Type B pancreatic cell (in vitro differentiated cells): ENCODE measurements around the gene POLL. TPM values are rescaled to one million over a fixed set of nuclear protein-coding genes. Genes with fewer than 3 reads are reported as not detected.
A peak's percentile ranks its signal among the peaks of the same experiment; 100 is the strongest.

Experiments
- DNase-seq: peaks from one replicate; pipeline ENCODE4 v3.0.0; 2021; ENCODE audit warnings: mixed read lengths; ENCODE audit not compliant: unreplicated experiment; ENCODE audit errors: extremely low spot score
- H3K27ac Mint-ChIP-seq: 2 replicates; pipeline ENCODE4 v1.8.0; 2021; ENCODE audit warnings: mild to moderate bottlenecking, mixed read lengths
- H3K27me3 Mint-ChIP-seq: 2 replicates; pipeline ENCODE4 v1.8.0; 2021; ENCODE audit warnings: mixed read lengths
- H3K36me3 Mint-ChIP-seq: 2 replicates; pipeline ENCODE4 v1.8.0; 2021; ENCODE audit warnings: mixed read lengths
- H3K4me1 Mint-ChIP-seq: one replicate; pipeline ENCODE4 v1.8.0; 2021; ENCODE audit warnings: mixed read lengths; ENCODE audit not compliant: unreplicated experiment
- H3K4me3 Mint-ChIP-seq: 2 replicates; pipeline ENCODE4 v1.8.0; 2021; ENCODE audit warnings: mild to moderate bottlenecking, mixed read lengths
- H3K9me3 Mint-ChIP-seq: 2 replicates; pipeline ENCODE4 v1.8.0; 2021; ENCODE audit warnings: mixed read lengths
- CTCF ChIP-seq: fragments of 200-600 bp; sonication (generic); conservative IDR thresholded peaks from 2 replicates; pipeline ENCODE4 v1.5.0; 2021; ENCODE audit warnings: antibody characterized with exemption, mild to moderate bottlenecking
- total RNA-seq: library from RNA; stranded (reverse); gene quantifications from 2 replicates; pipeline ENCODE4 v1.2.1, GENCODE V29; 2021; ENCODE audit warnings: low replicate concordance

The POLL gene
- total RNA-seq, 1 donor from 2014 or later: 39.3 TPM

DNA sequence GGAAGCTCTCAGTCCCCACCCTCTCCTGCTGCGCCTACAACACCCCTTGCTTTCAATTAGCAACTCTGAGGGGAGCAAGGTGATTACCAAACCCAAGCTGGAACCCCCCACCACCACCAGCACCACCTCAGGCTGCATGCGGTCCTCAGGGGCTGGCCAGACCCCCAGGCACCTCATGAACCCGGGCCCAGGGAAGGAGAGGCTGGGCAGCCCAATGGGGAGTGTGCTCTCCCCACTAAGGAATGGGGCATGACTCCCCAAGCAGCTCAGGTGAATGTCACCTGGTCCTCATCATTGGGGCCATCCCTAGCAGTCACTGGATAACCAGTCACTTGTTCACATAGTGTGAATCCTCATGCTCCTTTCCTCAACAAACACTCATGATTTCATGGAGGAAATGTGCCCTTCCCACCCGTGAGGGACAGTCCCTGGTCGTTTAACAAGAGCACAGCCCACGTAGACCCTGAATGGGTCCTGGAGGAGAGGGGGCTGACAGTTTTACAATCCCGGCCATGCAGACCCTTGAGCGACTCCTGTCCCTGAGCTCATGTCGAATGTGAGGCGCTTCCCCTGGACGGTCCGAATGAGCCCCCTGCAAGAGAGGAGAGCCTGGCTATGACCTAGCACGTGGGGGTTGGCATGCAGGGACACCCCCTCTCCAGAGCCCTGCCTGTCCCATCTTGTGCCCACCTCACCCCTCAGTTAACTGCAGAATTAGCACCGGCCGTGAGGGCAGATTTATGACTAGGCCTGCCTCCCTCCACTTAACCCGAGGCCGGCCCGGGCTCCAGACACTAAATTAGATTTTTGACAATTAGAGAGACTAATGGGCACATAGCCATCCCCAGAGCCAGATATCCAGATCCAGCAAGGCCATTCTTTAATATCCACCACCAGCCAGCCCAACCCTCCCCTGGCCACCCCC lies 29.1 kb downstream of the POLL start:
- Mint-ChIP-seq H3K4me1 (peaks cover 30% of the 10 kb centered on the region), H3K9me3 (no peaks in the 10 kb centered on the region), H3K27me3 (peaks cover 18% of the 10 kb centered on the region), H3K27ac (no peak overlapping the region), H3K4me3 (no peak overlapping the region), H3K36me3 (peaks cover 16% of the 10 kb centered on the region)
- no peak for TF ChIP-seq CTCF
- peak; percentile 42 for DNase-seq

GRCh38 chr10:101558204-101558603 lies 29.9 kb downstream of the POLL start:
- no peak overlapping the region for H3K4me3 Mint-ChIP-seq
- peak; percentile 37 for DNase-seq
- peaks cover 16% of the 10 kb centered on the region for H3K36me3 Mint-ChIP-seq
- peaks cover 10% of the 10 kb centered on the region for H3K27me3 Mint-ChIP-seq
- H3K4me1 Mint-ChIP-seq: peaks cover 25% of the 10 kb centered on the region
- peak overlapping the region; percentile 21 for H3K27ac Mint-ChIP-seq
- H3K9me3 Mint-ChIP-seq: no peaks in the 10 kb centered on the region
- no peak for TF ChIP-seq CTCF

DNA sequence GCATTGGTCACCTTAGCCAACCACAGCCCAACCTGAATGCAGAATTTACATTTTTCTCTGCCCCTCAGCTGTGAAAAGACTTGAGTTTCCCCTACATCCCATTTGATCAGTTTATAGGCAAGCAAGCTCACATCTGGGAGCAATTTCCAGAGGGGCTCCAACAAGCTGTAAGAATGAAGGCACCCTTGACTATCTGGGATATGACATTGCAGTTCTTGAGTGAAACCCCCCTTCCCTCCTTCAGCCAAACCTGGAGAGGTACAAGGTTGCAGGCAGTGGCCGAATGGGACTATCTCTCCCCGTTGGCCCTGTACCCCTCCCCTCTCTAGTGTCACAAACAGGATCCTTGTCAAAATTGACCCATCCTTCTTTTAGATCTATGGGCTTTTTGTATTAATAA lies 30.5 kb downstream of the POLL start:
- Mint-ChIP-seq H3K4me3 (no peak overlapping the region), H3K36me3 (peaks cover 21% of the 10 kb centered on the region), H3K27ac (no peak overlapping the region)

GRCh38 chr10:101552442-101552841 lies 35.6 kb downstream of the POLL start:
- Mint-ChIP-seq H3K9me3 (no peaks in the 10 kb centered on the region), H3K4me3 (no peak overlapping the region), H3K36me3 (peaks cover 34% of the 10 kb centered on the region), H3K27me3 (no peaks in the 10 kb centered on the region), H3K4me1 (peaks cover 3% of the 10 kb centered on the region), H3K27ac (no peak overlapping the region)
- no peak for DNase-seq
- no peak for TF ChIP-seq CTCF

More for the DNA sequence above, 30.5 kb downstream of the POLL start:
- Mint-ChIP-seq H3K27me3 (peaks cover 5% of the 10 kb centered on the region), H3K4me1 (peaks cover 25% of the 10 kb centered on the region), H3K9me3 (no peaks in the 10 kb centered on the region)
- peak; percentile 39 for DNase-seq
- no peak for TF ChIP-seq CTCF

- no peak overlapping the region for H3K4me3 Mint-ChIP-seq
- no peak overlapping the region for H3K27ac Mint-ChIP-seq
- peaks cover 2% of the 10 kb centered on the region for H3K9me3 Mint-ChIP-seq
- peaks cover 35% of the 10 kb centered on the region for H3K36me3 Mint-ChIP-seq
- peaks cover 2% of the 10 kb centered on the region for H3K4me1 Mint-ChIP-seq
- no peaks in the 10 kb centered on the region for H3K27me3 Mint-ChIP-seq
- TF ChIP-seq CTCF: no peak
- no peak for DNase-seq
Observed at GRCh38 chr10:101550965-101551364, 37.1 kb downstream of the POLL start.
